ENCODE measurements around the gene NALCN.

GRCh38 chr13:101007245-101007644, 409.1 kb downstream of the NALCN start:
- no peak for TF ChIP-seq CTCF (IDR thresholded peaks at IDR 0.05)
- TF ChIP-seq POLR2A (IDR thresholded peaks at IDR 0.05) = no peak

All from adrenal gland (tissue), 5 donors.